ENCODE measurements around the gene FAM83B. TPM values are rescaled to one million over a fixed set of nuclear protein-coding genes. Genes with fewer than 3 reads are reported as not detected.

The FAM83B gene
- total RNA-seq, 2 donors from 2014 or later = 13.1 to 14.9 TPM

DNA sequence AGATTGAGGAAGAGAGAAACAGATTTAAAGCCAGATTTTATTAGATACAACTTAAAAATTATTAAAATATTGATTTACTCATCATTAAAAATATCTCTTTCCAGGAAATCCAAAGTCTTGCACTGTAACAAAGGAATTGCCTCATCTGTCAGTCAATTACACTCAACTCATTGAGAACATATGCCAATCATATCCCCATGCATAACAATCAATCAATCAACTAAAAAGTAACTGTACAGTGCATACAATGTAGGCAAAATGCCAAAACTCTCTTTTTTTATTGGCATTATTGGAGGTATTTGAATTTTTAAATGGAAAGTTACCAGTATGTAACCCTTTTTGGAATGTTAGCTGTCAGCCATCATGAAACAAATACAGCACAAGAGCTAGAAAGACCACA lies 45.3 kb upstream of the FAM83B start:
- Mint-ChIP-seq H3K27ac (no peak overlapping the region), H3K36me3 (ENCODE audit: low read depth) (no peaks in the 10 kb centered on the region), H3K4me1 (peaks cover 15% of the 10 kb centered on the region), H3K9me3 (peaks cover 21% of the 10 kb centered on the region), H3K27me3 (ENCODE audit: insufficient read depth) (no peaks in the 10 kb centered on the region), H3K4me3 (no peak overlapping the region)
- no peak overlapping the region for H3K9ac ChIP-seq (ENCODE audit: extremely low read depth, low read length, poor library complexity, severe bottlenecking)
- no peaks in the 10 kb centered on the region for H3K36me3 ChIP-seq (ENCODE audit: control insufficient read depth, insufficient read depth, low read length)
- H3K4me1 ChIP-seq (ENCODE audit: control insufficient read depth, insufficient read depth, low read length) = peaks cover 2% of the 10 kb centered on the region
- no peak overlapping the region for H3K27ac ChIP-seq (ENCODE audit: low read depth, low read length)
- TF ChIP-seq, protein P1, sequence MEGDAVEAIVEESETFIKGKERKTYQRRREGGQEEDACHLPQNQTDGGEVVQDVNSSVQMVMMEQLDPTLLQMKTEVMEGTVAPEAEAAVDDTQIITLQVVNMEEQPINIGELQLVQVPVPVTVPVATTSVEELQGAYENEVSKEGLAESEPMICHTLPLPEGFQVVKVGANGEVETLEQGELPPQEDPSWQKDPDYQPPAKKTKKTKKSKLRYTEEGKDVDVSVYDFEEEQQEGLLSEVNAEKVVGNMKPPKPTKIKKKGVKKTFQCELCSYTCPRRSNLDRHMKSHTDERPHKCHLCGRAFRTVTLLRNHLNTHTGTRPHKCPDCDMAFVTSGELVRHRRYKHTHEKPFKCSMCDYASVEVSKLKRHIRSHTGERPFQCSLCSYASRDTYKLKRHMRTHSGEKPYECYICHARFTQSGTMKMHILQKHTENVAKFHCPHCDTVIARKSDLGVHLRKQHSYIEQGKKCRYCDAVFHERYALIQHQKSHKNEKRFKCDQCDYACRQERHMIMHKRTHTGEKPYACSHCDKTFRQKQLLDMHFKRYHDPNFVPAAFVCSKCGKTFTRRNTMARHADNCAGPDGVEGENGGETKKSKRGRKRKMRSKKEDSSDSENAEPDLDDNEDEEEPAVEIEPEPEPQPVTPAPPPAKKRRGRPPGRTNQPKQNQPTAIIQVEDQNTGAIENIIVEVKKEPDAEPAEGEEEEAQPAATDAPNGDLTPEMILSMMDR (conservative IDR thresholded peaks at IDR 0.05) = no peak
- H3K4me3 ChIP-seq (ENCODE audit: low read length) = no peak overlapping the region
- no peaks in the 10 kb centered on the region for H3K27me3 ChIP-seq (ENCODE audit: control insufficient read depth, insufficient read depth, low read length, poor library complexity, severe bottlenecking)
- DNase-seq = no peak
- peaks cover 6% of the 10 kb centered on the region for H3K9me3 ChIP-seq (ENCODE audit: control insufficient read depth, low read length)

GRCh38 chr6:54801669-54802068 lies 44.9 kb upstream of the FAM83B start:
- 80 to 100% methylated on average over 1 of the region's 1 CpG for WGBS, 2 experiments (ENCODE audit: insufficient coverage in 1 of 2, insufficient read length in 1 of 2)
- Histone ChIP-seq H3K36me3 (ENCODE audit: control insufficient read depth, insufficient read depth, low read length) (no peaks in the 10 kb centered on the region), H3K27ac (ENCODE audit: low read depth, low read length) (no peak overlapping the region), H3K4me1 (ENCODE audit: control insufficient read depth, insufficient read depth, low read length) (peaks cover 2% of the 10 kb centered on the region), H3K9ac (ENCODE audit: extremely low read depth, low read length, poor library complexity, severe bottlenecking) (no peak overlapping the region), H3K27me3 (ENCODE audit: control insufficient read depth, insufficient read depth, low read length, poor library complexity, severe bottlenecking) (no peaks in the 10 kb centered on the region), H3K9me3 (ENCODE audit: control insufficient read depth, low read length) (peaks cover 4% of the 10 kb centered on the region), H3K4me3 (ENCODE audit: low read length) (no peak overlapping the region)
- Mint-ChIP-seq H3K4me1 (peaks cover 15% of the 10 kb centered on the region), H3K36me3 (ENCODE audit: low read depth) (no peaks in the 10 kb centered on the region), H3K27ac (no peak overlapping the region), H3K4me3 (no peak overlapping the region), H3K9me3 (peaks cover 17% of the 10 kb centered on the region), H3K27me3 (ENCODE audit: insufficient read depth) (no peaks in the 10 kb centered on the region)
- TF ChIP-seq, protein P1 (conservative IDR thresholded peaks at IDR 0.05) = no peak
- DNase-seq = no peak

DNA sequence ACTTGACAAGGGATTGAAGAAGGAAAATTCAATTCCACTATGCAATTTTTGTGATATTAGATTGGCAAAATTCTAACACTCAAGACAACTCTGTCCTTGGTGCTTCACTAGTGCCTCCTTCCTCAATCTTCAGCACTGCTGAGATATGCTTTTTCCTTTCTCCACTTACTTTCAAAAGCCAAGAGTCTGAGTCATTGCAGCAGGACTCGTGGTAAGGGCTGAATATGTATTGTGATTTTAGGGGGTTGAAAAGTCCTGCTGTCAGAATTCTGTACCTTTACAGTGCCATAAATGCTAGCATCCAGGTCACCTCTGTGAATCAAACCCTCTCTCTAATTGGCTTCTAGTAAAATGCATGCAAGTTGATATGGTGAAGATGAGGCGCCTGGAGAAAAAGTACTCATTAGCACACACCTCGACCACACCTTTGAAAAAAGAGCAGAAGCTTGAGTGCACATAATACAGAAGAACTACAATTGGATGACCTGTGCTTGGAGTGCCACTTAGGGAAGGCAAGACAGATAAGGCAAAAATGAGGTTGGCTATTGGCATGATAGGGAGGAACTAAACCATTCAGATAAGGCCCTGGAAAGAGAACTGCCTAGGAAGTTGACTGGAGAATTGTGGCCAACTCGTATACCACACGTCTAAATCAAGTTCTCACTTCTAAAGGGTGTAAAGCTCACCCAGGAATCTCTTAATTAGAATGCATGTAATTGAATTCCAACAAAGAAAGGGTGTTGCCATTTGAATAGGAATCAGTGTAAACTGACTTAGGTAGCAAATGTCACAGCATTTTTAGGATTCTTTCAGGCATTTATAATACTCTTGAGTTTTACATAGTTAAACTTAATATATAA lies 43.6 kb upstream of the FAM83B start:
- Histone ChIP-seq H3K4me3 (ENCODE audit: low read length) (no peak overlapping the region), H3K4me1 (ENCODE audit: control insufficient read depth, insufficient read depth, low read length) (peaks cover 2% of the 10 kb centered on the region), H3K36me3 (ENCODE audit: control insufficient read depth, insufficient read depth, low read length) (no peaks in the 10 kb centered on the region), H3K27me3 (ENCODE audit: control insufficient read depth, insufficient read depth, low read length, poor library complexity, severe bottlenecking) (no peaks in the 10 kb centered on the region), H3K9me3 (ENCODE audit: control insufficient read depth, low read length) (no peaks in the 10 kb centered on the region), H3K9ac (ENCODE audit: extremely low read depth, low read length, poor library complexity, severe bottlenecking) (no peak overlapping the region), H3K27ac (ENCODE audit: low read depth, low read length) (no peak overlapping the region)
- no peaks in the 10 kb centered on the region for H3K27me3 Mint-ChIP-seq (ENCODE audit: insufficient read depth)
- TF ChIP-seq, protein P1 (conservative IDR thresholded peaks at IDR 0.05) = no peak
- no peak overlapping the region for H3K4me3 Mint-ChIP-seq
- 64 to 67% methylated on average over 2 to 5 of the region's 5 CpGs for WGBS, 2 experiments (ENCODE audit: insufficient coverage in 1 of 2, insufficient read length in 1 of 2)
- no peaks in the 10 kb centered on the region for H3K36me3 Mint-ChIP-seq (ENCODE audit: low read depth)
- peaks cover 4% of the 10 kb centered on the region for H3K9me3 Mint-ChIP-seq
- H3K27ac Mint-ChIP-seq = peak overlapping the region; percentile 10
- peaks cover 15% of the 10 kb centered on the region for H3K4me1 Mint-ChIP-seq
- peak; percentile 43 for DNase-seq
